Urinary bladder (tissue), 4 donors: ENCODE results near the gene AAK1. TPM values are rescaled to one million over a fixed set of nuclear protein-coding genes. Genes with fewer than 3 reads are reported as not detected.
"Not testable (repeated sequence)": the region's sequence is repeated elsewhere in the genome, so short reads cannot be mapped to it uniquely, and the experiment has no call there.

Source experiments
- DNase-seq: peaks from one replicate; pipeline ENCODE4 v3.0.0-alpha.2; 2015; ENCODE audit errors: extremely low spot score
- H3K27ac ChIP-seq: one replicate; pipeline ENCODE4 v1.5.1; 2013; ENCODE audit warnings: low read depth, mild to moderate bottlenecking, moderate library complexity
- H3K36me3 ChIP-seq: one replicate; pipeline ENCODE4 v1.6.1; 2013; ENCODE audit warnings: mild to moderate bottlenecking, moderate library complexity; ENCODE audit not compliant: insufficient read depth
- H3K4me1 ChIP-seq: one replicate; pipeline ENCODE4 v1.6.1; 2013; ENCODE audit warnings: mild to moderate bottlenecking, moderate library complexity; ENCODE audit not compliant: insufficient read depth
- H3K4me3 ChIP-seq: one replicate; pipeline ENCODE4 v1.5.1; 2013; ENCODE audit warnings: low read depth, low read length
- WGBS: extraction: QIAGEN DNeasy Blood & Tissue Kit; methylation state at CpG from one replicate; pipeline ENCODE4 v1.1.7; 2013; 5-methylcytosine and 5-hydroxymethylcytosine counted together
- polyA plus RNA-seq: library from polyadenylated mRNA; stranded (reverse); fragments of 200-250 nt; gene quantifications from one replicate; pipeline ENCODE4 v1.2.3, GENCODE V29; 2013
- total RNA-seq: library from RNA; depleted of rRNA; stranded (reverse); fragments of >200 nt; gene quantifications from one replicate; pipeline ENCODE4 v1.2.3, GENCODE V29; 2014
- donor health status: healthy with polysubstance abuse.
- donor health status: healthy.

AAK1 gene
- total and polyA plus RNA-seq, 2 donors = 9.3 to 51.5 TPM

GRCh38 chr2:69673098-69673497, 29.6 kb upstream of the AAK1 start:
- DNase-seq, H3K27ac ChIP-seq, H3K4me1 ChIP-seq, H3K4me3 ChIP-seq, H3K36me3 ChIP-seq: not testable (repeated sequence)
- 98% methylated on average over 3 of the region's 3 CpGs for WGBS

GRCh38 chr2:69669666-69670065, 26.1 kb upstream of the AAK1 start:
- no peaks in the 10 kb centered on the region for H3K4me1 ChIP-seq
- no peak for DNase-seq
- no peak overlapping the region for H3K4me3 ChIP-seq
- 73% methylated on average over 2 of the region's 2 CpGs for WGBS
- no peak overlapping the region for H3K27ac ChIP-seq
- peaks cover 2% of the 10 kb centered on the region for H3K36me3 ChIP-seq

- no peak overlapping the region for H3K27ac ChIP-seq
- H3K4me3 ChIP-seq = no peak overlapping the region
- 90% methylated on average over 5 of the region's 5 CpGs for WGBS
- DNase-seq = no peak
- no peaks in the 10 kb centered on the region for H3K4me1 ChIP-seq
- H3K36me3 ChIP-seq = peaks cover 2% of the 10 kb centered on the region
Observed at GRCh38 chr2:69668598-69668997, 25.1 kb upstream of the AAK1 start.

- 55% methylated on average over 7 of the region's 7 CpGs for WGBS
Observed at GRCh38 chr2:69667805-69668382, 24.4 kb upstream of the AAK1 start.

GRCh38 chr2:69665152-69665551, 21.6 kb upstream of the AAK1 start:
- no peak overlapping the region for H3K27ac ChIP-seq
- DNase-seq = no peak
- 93% methylated on average over 9 of the region's 9 CpGs for WGBS
- no peaks in the 10 kb centered on the region for H3K4me1 ChIP-seq
- H3K36me3 ChIP-seq = peaks cover 2% of the 10 kb centered on the region
- no peak overlapping the region for H3K4me3 ChIP-seq

More at GRCh38 chr2:69667805-69668382, 24.4 kb upstream of the AAK1 start:
- Histone ChIP-seq H3K27ac (no peak overlapping the region), H3K4me1 (no peaks in the 10 kb centered on the region), H3K36me3 (peaks cover 2% of the 10 kb centered on the region), H3K4me3 (no peak overlapping the region)
- DNase-seq = no peak

- 90% methylated on average over 3 of the region's 3 CpGs for WGBS
- Histone ChIP-seq H3K4me3 (no peak overlapping the region), H3K4me1 (no peaks in the 10 kb centered on the region), H3K27ac (no peak overlapping the region), H3K36me3 (no peaks in the 10 kb centered on the region)
- DNase-seq = no peak
Observed at GRCh38 chr2:69663860-69664259, 20.3 kb upstream of the AAK1 start.

- WGBS = 97% methylated on average over 2 of the region's 2 CpGs
- H3K4me1 ChIP-seq, H3K4me3 ChIP-seq, H3K36me3 ChIP-seq, H3K27ac ChIP-seq, DNase-seq: not testable (repeated sequence)
Observed at GRCh38 chr2:69662547-69662946, 19.0 kb upstream of the AAK1 start.

- DNase-seq = no peak
- no peaks in the 10 kb centered on the region for H3K36me3 ChIP-seq
- no peak overlapping the region for H3K4me3 ChIP-seq
- 53% methylated on average over 1 of the region's 1 CpG for WGBS
- no peak overlapping the region for H3K27ac ChIP-seq
- no peaks in the 10 kb centered on the region for H3K4me1 ChIP-seq
Observed at GRCh38 chr2:69660637-69661036, 17.1 kb upstream of the AAK1 start.

- no peak for DNase-seq
- no peak overlapping the region for H3K4me3 ChIP-seq
- no peaks in the 10 kb centered on the region for H3K36me3 ChIP-seq
- H3K27ac ChIP-seq = no peak overlapping the region
- WGBS = 63% methylated on average over 2 of the region's 2 CpGs
- H3K4me1 ChIP-seq = no peaks in the 10 kb centered on the region
Observed at GRCh38 chr2:69659941-69660483, 16.5 kb upstream of the AAK1 start.

- Histone ChIP-seq H3K4me3 (no peak overlapping the region), H3K27ac (no peak overlapping the region), H3K4me1 (no peaks in the 10 kb centered on the region), H3K36me3 (no peaks in the 10 kb centered on the region)
- DNase-seq = no peak
- WGBS = 97% methylated on average over 1 of the region's 1 CpG
Observed at GRCh38 chr2:69659349-69659748, 15.8 kb upstream of the AAK1 start.

GRCh38 chr2:69652206-69652605, 8.7 kb upstream of the AAK1 start:
- no peak for DNase-seq
- WGBS = 87% methylated on average over 7 of the region's 7 CpGs
- no peak overlapping the region for H3K4me3 ChIP-seq
- H3K4me1 ChIP-seq = no peaks in the 10 kb centered on the region
- no peak overlapping the region for H3K27ac ChIP-seq
- no peaks in the 10 kb centered on the region for H3K36me3 ChIP-seq

GRCh38 chr2:69647196-69647595, 3.7 kb upstream of the AAK1 start:
- 96% methylated on average over 5 of the region's 5 CpGs for WGBS
- not testable (repeated sequence) for H3K27ac ChIP-seq, H3K4me3 ChIP-seq

GRCh38 chr2:69646714-69647113, 3.2 kb upstream of the AAK1 start:
- 97% methylated on average over 1 of the region's 1 CpG for WGBS
- H3K27ac ChIP-seq = no peak overlapping the region
- no peaks in the 10 kb centered on the region for H3K4me1 ChIP-seq
- no peaks in the 10 kb centered on the region for H3K36me3 ChIP-seq
- H3K4me3 ChIP-seq = no peak overlapping the region
- DNase-seq = no peak

More at GRCh38 chr2:69647196-69647595, 3.7 kb upstream of the AAK1 start:
- H3K4me1 ChIP-seq, H3K36me3 ChIP-seq, DNase-seq: not testable (repeated sequence)

- 62% methylated on average over 2 of the region's 2 CpGs for WGBS
- H3K4me1 ChIP-seq = no peaks in the 10 kb centered on the region
- no peaks in the 10 kb centered on the region for H3K36me3 ChIP-seq
- H3K27ac ChIP-seq = no peak overlapping the region
- H3K4me3 ChIP-seq = no peak overlapping the region
- DNase-seq = no peak
Observed at GRCh38 chr2:69645921-69646320, 2.4 kb upstream of the AAK1 start.

- peak overlapping the region; percentile 95 for H3K4me3 ChIP-seq
- no peaks in the 10 kb centered on the region for H3K4me1 ChIP-seq
- no peak for DNase-seq
- no peaks in the 10 kb centered on the region for H3K36me3 ChIP-seq
- WGBS = 6% methylated on average over 7 of the region's 7 CpGs
- H3K27ac ChIP-seq = no peak overlapping the region
Observed at GRCh38 chr2:69645031-69645431, 1.5 kb upstream of the AAK1 start.
